ENCODE data around the gene TARBP2. TPM values are rescaled to one million over a fixed set of nuclear protein-coding genes. Genes with fewer than 3 reads are reported as not detected.

The TARBP2 gene
- total and polyA plus RNA-seq, 7 experiments from 2014 or later = 25.1 to 45.2 (median 34.2) TPM

GRCh38 chr12:53463802-53464560 lies 37.1 kb upstream of the TARBP2 start:
- POLR2A ChIA-PET = interaction anchor here (0.5 to 1.3 kb wide), 4 partner anchors 11 to 258 kb away, joined by 3 read pairs; no protein-coding TSS in a partner anchor
- Histone ChIP-seq H3K36me3 (ENCODE audit: control insufficient read depth in 2 of 3, insufficient read depth in 3 of 3, low read length in 3 of 3) (peaks cover 71 to 98% (median 98%) of the 10 kb centered on the region in 3 experiments), H3K4me3 (ENCODE audit: low read length) (no peak overlapping the region), H3K4me1 (ENCODE audit: control insufficient read depth in 2 of 2, insufficient read depth in 2 of 2, low read length in 2 of 2) (no peaks in the 10 kb centered on the region), H3K9me3 (ENCODE audit: control insufficient read depth in 2 of 3, low read length in 3 of 3) (no peaks in the 10 kb centered on the region), H3K27me3 (ENCODE audit: control insufficient read depth in 2 of 2, insufficient read depth in 2 of 2, low read length in 2 of 2) (no peaks in the 10 kb centered on the region), H3K27ac (ENCODE audit: low read depth, low read length) (peak overlapping the region; percentile 7)
- no peak overlapping the region for H3K4me3 Mint-ChIP-seq
- H3K27me3 Mint-ChIP-seq = no peaks in the 10 kb centered on the region
- H3K27ac Mint-ChIP-seq = no peak overlapping the region
- peaks cover 29 to 58% (median 52%) of the 10 kb centered on the region in 7 donors for H3K4me1 Mint-ChIP-seq
- H3K36me3 Mint-ChIP-seq = peaks cover 19 to 72% (median 55%) of the 10 kb centered on the region in 5 donors
- DNase-seq (no peak), ATAC-seq (no peak)
- no peaks in the 10 kb centered on the region for H3K9me3 Mint-ChIP-seq
- intact Hi-C loops (cut with micrococcal nuclease) = no loop called here
- CTCF ChIA-PET = interaction anchor here (1.0 kb wide), 1 partner anchor 11 kb away, joined by 3 read pairs; no protein-coding TSS in a partner anchor

GRCh38 chr12:53464685-53465418 lies 36.2 kb upstream of the TARBP2 start:
- intact Hi-C loops (cut with micrococcal nuclease) = no loop called here
- H3K36me3 ChIP-seq (ENCODE audit: control insufficient read depth in 2 of 3, insufficient read depth in 3 of 3, low read length in 3 of 3) = peaks cover 66 to 99% (median 92%) of the 10 kb centered on the region in 3 experiments
- Mint-ChIP-seq H3K36me3 (peaks cover 19 to 66% (median 51%) of the 10 kb centered on the region in 5 donors), H3K4me3 (no peak overlapping the region), H3K4me1 (peaks cover 26 to 53% (median 47%) of the 10 kb centered on the region in 7 donors), H3K27ac (peak overlapping the region in 6 of 9 donors; percentile 33 to 72 (median 47)), H3K27me3 (no peaks in the 10 kb centered on the region), H3K9me3 (no peaks in the 10 kb centered on the region)
- POLR2A ChIA-PET = interaction anchor here (1.2 kb wide), 1 partner anchor 12 kb away, joined by 3 read pairs; no protein-coding TSS in a partner anchor
- ATAC-seq (peak; percentile 13), DNase-seq (no peak)
- CTCF ChIA-PET = interaction anchor here (1.0 kb wide), 1 partner anchor 10 kb away, joined by 3 read pairs; no protein-coding TSS in a partner anchor
- no peak overlapping the region for H3K4me3 ChIP-seq (ENCODE audit: low read length)
- H3K27ac ChIP-seq (ENCODE audit: low read depth, low read length) = peak overlapping the region; percentile 37
- no peaks in the 10 kb centered on the region for H3K9me3 ChIP-seq (ENCODE audit: control insufficient read depth in 2 of 3, low read length in 3 of 3)
- H3K27me3 ChIP-seq (ENCODE audit: control insufficient read depth in 2 of 2, insufficient read depth in 2 of 2, low read length in 2 of 2) = no peaks in the 10 kb centered on the region
- H3K4me1 ChIP-seq (ENCODE audit: control insufficient read depth in 2 of 2, insufficient read depth in 2 of 2, low read length in 2 of 2) = no peaks in the 10 kb centered on the region

- H3K36me3 Mint-ChIP-seq = peaks cover 16 to 61% (median 49%) of the 10 kb centered on the region in 5 donors
- Histone ChIP-seq H3K27me3 (ENCODE audit: control insufficient read depth in 2 of 2, insufficient read depth in 2 of 2, low read length in 2 of 2) (no peaks in the 10 kb centered on the region), H3K4me3 (ENCODE audit: low read length) (no peak overlapping the region), H3K36me3 (ENCODE audit: control insufficient read depth in 2 of 3, insufficient read depth in 3 of 3, low read length in 3 of 3) (peaks cover 62 to 99% (median 88%) of the 10 kb centered on the region in 3 experiments), H3K4me1 (ENCODE audit: control insufficient read depth in 2 of 2, insufficient read depth in 2 of 2, low read length in 2 of 2) (no peaks in the 10 kb centered on the region), H3K9me3 (ENCODE audit: control insufficient read depth in 2 of 3, low read length in 3 of 3) (no peaks in the 10 kb centered on the region), H3K27ac (ENCODE audit: low read depth, low read length) (no peak overlapping the region)
- intact Hi-C loops (cut with micrococcal nuclease) = no loop called here
- ATAC-seq (no peak), DNase-seq (no peak)
- POLR2A ChIA-PET = interaction anchor here (0.7 kb wide), 1 partner anchor 10 kb away, joined by 3 read pairs; no protein-coding TSS in a partner anchor
- H3K27ac Mint-ChIP-seq = peak overlapping the region in 5 of 9 donors; percentile 28 to 59 (median 45)
- no peaks in the 10 kb centered on the region for H3K9me3 Mint-ChIP-seq
- H3K4me3 Mint-ChIP-seq = no peak overlapping the region
- peaks cover 18 to 47% (median 39%) of the 10 kb centered on the region in 7 donors for H3K4me1 Mint-ChIP-seq
- H3K27me3 Mint-ChIP-seq = no peaks in the 10 kb centered on the region
- CTCF ChIA-PET = no interaction called here
Observed at GRCh38 chr12:53465679-53466078, 35.4 kb upstream of the TARBP2 start.

DNA sequence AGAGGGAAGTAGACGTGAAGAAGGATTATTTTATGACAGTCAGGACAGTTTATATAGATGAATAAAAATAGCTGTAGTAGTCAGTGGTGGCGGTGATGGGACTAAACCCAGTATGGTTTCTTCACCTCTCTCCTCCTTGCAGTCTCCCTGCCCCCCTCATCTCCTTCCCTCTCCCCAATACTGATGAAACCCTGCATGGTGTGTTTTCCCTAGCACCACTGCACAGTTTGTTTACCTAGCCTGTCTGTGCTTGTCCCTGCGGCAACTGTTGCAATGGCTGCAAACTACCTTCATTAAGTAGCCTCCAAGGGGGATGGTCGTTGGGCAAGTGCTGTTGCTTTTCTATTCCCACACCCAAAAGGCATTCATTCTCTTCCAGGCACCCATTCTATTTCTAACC lies 34.4 kb upstream of the TARBP2 start:
- Histone ChIP-seq H3K9me3 (ENCODE audit: control insufficient read depth in 2 of 3, low read length in 3 of 3) (no peaks in the 10 kb centered on the region), H3K4me3 (ENCODE audit: low read length) (no peak overlapping the region), H3K4me1 (ENCODE audit: control insufficient read depth in 2 of 2, insufficient read depth in 2 of 2, low read length in 2 of 2) (no peaks in the 10 kb centered on the region), H3K27ac (ENCODE audit: low read depth, low read length) (no peak overlapping the region), H3K36me3 (ENCODE audit: control insufficient read depth in 2 of 3, insufficient read depth in 3 of 3, low read length in 3 of 3) (peaks cover 57 to 96% (median 84%) of the 10 kb centered on the region in 3 experiments), H3K27me3 (ENCODE audit: control insufficient read depth in 2 of 2, insufficient read depth in 2 of 2, low read length in 2 of 2) (no peaks in the 10 kb centered on the region)
- intact Hi-C loops (cut with micrococcal nuclease) = no loop called here
- ATAC-seq (no peak), DNase-seq (no peak)
- peaks cover 0 to 2% (median 0%) of the 10 kb centered on the region in 11 donors for H3K9me3 Mint-ChIP-seq
- peak overlapping the region in 4 of 9 donors; percentile 29 to 81 (median 57) for H3K27ac Mint-ChIP-seq
- H3K4me3 Mint-ChIP-seq = no peak overlapping the region
- CTCF ChIA-PET = no interaction called here
- H3K27me3 Mint-ChIP-seq = no peaks in the 10 kb centered on the region
- peaks cover 18 to 60% (median 46%) of the 10 kb centered on the region in 5 donors for H3K36me3 Mint-ChIP-seq
- peaks cover 15 to 48% (median 40%) of the 10 kb centered on the region in 7 donors for H3K4me1 Mint-ChIP-seq
- POLR2A ChIA-PET = no interaction called here

DNA sequence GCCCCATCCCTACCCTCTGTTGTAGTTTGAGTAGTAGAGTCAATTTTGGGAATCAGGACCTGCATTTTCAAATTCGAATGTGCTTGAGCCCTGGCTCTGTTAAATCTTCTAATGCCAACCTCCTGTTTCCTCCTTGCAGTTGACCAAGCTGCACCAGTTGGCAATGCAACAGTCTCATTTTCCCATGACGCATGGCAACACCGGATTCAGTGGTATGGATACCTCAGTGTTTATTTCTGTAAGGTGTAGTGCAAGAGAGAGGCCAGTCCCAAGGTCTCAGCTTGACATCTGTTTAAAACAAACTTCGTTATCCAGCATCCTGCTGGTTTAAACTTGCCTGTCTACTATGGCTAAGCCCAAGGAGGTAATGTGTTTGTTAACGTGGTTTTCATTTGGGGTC lies 34.0 kb upstream of the TARBP2 start:
- Histone ChIP-seq H3K9me3 (ENCODE audit: control insufficient read depth in 2 of 3, low read length in 3 of 3) (no peaks in the 10 kb centered on the region), H3K4me1 (ENCODE audit: control insufficient read depth in 2 of 2, insufficient read depth in 2 of 2, low read length in 2 of 2) (no peaks in the 10 kb centered on the region), H3K27ac (ENCODE audit: low read depth, low read length) (no peak overlapping the region), H3K36me3 (ENCODE audit: control insufficient read depth in 2 of 3, insufficient read depth in 3 of 3, low read length in 3 of 3) (peaks cover 60 to 96% (median 84%) of the 10 kb centered on the region in 3 experiments), H3K4me3 (ENCODE audit: low read length) (no peak overlapping the region), H3K27me3 (ENCODE audit: control insufficient read depth in 2 of 2, insufficient read depth in 2 of 2, low read length in 2 of 2) (no peaks in the 10 kb centered on the region)
- ATAC-seq = no peak
- no peak for DNase-seq
- CTCF ChIA-PET = no interaction called here
- no peaks in the 10 kb centered on the region for H3K27me3 Mint-ChIP-seq
- H3K4me3 Mint-ChIP-seq = no peak overlapping the region
- POLR2A ChIA-PET = interaction anchor here (1.7 kb wide), 1 partner anchor 15 kb away, joined by 5 read pairs; no protein-coding TSS in a partner anchor
- intact Hi-C loops (cut with micrococcal nuclease) = no loop called here
- H3K27ac Mint-ChIP-seq = peak overlapping the region in 3 of 9 donors; percentile 5 to 81 (median 29)
- H3K9me3 Mint-ChIP-seq = peaks cover 0 to 2% (median 0%) of the 10 kb centered on the region in 11 donors
- H3K36me3 Mint-ChIP-seq = peaks cover 23 to 60% (median 48%) of the 10 kb centered on the region in 5 donors
- peaks cover 20 to 52% (median 41%) of the 10 kb centered on the region in 7 donors for H3K4me1 Mint-ChIP-seq

DNA sequence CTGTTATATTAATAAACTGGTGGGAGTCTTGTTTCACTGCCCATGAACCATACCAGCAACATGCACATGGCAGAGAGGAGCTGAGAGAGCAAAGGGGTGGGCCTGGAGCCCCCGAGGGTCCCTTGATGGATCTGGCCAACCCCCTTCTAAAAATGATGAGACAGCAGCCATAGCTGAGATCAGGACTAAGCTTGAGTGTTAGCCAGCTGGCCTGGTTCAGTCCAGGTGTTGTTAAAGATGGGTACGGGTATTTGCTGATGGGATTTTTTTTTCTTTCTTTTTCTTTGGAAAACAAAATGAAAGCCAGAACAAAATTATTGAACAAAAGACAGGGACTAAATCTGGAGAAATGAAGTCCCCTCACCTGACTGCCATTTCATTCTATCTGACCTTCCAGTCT lies 33.2 kb upstream of the TARBP2 start:
- H3K9me3 Mint-ChIP-seq = peaks cover 0 to 2% (median 0%) of the 10 kb centered on the region in 11 donors
- H3K27ac Mint-ChIP-seq = peak overlapping the region in 2 of 9 donors; percentile 33 to 38
- Histone ChIP-seq H3K4me1 (ENCODE audit: control insufficient read depth in 2 of 2, insufficient read depth in 2 of 2, low read length in 2 of 2) (no peaks in the 10 kb centered on the region), H3K27ac (ENCODE audit: low read depth, low read length) (no peak overlapping the region), H3K4me3 (ENCODE audit: low read length) (no peak overlapping the region), H3K36me3 (ENCODE audit: control insufficient read depth in 2 of 3, insufficient read depth in 3 of 3, low read length in 3 of 3) (peaks cover 63 to 96% (median 84%) of the 10 kb centered on the region in 3 experiments), H3K9me3 (ENCODE audit: control insufficient read depth in 2 of 3, low read length in 3 of 3) (no peaks in the 10 kb centered on the region), H3K27me3 (ENCODE audit: control insufficient read depth in 2 of 2, insufficient read depth in 2 of 2, low read length in 2 of 2) (no peaks in the 10 kb centered on the region)
- H3K4me1 Mint-ChIP-seq = peaks cover 23 to 55% (median 44%) of the 10 kb centered on the region in 7 donors
- CTCF ChIA-PET = no interaction called here
- H3K36me3 Mint-ChIP-seq = peaks cover 19 to 59% (median 48%) of the 10 kb centered on the region in 5 donors
- POLR2A ChIA-PET = interaction anchor here (1.1 to 1.7 kb wide), 2 partner anchors 13 to 14 kb away, joined by 4 to 5 read pairs; no protein-coding TSS in a partner anchor
- ATAC-seq = no peak
- no peak overlapping the region for H3K4me3 Mint-ChIP-seq
- H3K27me3 Mint-ChIP-seq = no peaks in the 10 kb centered on the region
- DNase-seq = no peak
- intact Hi-C loops (cut with micrococcal nuclease) = no loop called here
